ENCODE measurements around the gene TRPM5.

The TRPM5 gene

GRCh38 chr11:2458321-2458720 is 14.0 kb upstream of the TRPM5 start:
- DNase-seq (ENCODE audit: low read depth in 2 of 2): no peak

- DNase-seq (ENCODE audit: low read depth in 2 of 2): no peak
These were observed 9.1 kb upstream of the TRPM5 start for GRCh38 chr11:2453436-2453835.

GRCh38 chr11:2452321-2453012 is 8.2 kb upstream of the TRPM5 start:
- DNase-seq (ENCODE audit: low read depth in 2 of 2): no peak

DNA sequence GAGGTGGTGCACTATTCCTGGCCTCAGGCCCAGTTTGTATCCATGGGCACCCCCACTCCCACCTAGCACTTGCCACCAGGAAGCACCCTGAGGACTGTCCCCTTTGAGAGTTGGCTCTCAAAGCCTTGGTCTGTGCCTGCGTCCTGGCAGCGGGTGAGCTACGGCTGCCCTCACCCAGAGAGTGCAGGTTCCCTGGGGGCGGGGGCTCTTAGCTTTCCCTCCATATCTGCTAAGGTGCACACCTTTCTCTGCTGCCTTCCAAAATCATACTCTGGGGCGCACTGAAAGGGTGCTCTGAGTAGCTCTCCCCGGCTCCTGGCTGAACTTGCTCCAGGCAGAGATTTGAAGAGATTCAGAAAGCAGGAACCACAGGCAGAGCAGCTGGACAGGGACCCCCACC is 7.6 kb upstream of the TRPM5 start:
- DNase-seq (ENCODE audit: low read depth in 2 of 2): no peak

- DNase-seq (ENCODE audit: low read depth in 2 of 2): no peak
These were observed 7.0 kb upstream of the TRPM5 start for GRCh38 chr11:2451336-2451735.

DNA sequence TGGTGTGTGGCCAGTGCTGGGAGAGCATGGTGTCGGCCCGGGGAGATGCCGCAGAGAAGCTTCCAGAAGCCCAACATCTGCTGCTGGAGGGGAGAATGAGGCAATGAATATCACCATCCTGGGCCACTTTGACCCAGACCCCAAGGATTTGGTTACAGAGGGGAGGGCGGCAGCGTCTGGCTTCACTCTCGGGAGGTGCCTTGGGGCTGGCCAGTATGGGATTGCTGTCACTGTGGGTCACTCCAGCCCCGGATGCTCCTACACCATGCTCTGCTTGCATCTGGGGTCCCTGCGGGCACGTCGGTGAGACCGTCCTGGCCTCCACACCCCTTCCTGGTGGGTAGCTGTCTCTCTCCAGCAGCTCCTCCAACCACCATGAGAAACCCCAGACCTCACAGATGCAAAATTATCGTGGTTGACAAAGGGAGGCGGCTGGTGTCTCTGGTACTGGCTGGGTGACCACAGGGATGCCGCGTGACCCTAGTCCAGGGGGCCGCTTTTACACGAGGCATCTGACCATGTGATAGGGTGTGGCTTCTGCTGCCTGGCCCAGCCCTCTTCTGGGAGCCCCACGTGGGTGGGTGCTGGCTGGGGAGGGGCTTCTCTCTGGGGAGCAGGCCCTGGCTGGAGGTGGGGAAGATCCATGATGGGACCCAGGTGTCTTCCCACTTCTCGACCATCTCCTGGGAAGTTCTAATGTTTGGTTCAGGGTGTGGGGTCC is 6.2 kb upstream of the TRPM5 start:
- DNase-seq (ENCODE audit: low read depth in 2 of 2): no peak

DNA sequence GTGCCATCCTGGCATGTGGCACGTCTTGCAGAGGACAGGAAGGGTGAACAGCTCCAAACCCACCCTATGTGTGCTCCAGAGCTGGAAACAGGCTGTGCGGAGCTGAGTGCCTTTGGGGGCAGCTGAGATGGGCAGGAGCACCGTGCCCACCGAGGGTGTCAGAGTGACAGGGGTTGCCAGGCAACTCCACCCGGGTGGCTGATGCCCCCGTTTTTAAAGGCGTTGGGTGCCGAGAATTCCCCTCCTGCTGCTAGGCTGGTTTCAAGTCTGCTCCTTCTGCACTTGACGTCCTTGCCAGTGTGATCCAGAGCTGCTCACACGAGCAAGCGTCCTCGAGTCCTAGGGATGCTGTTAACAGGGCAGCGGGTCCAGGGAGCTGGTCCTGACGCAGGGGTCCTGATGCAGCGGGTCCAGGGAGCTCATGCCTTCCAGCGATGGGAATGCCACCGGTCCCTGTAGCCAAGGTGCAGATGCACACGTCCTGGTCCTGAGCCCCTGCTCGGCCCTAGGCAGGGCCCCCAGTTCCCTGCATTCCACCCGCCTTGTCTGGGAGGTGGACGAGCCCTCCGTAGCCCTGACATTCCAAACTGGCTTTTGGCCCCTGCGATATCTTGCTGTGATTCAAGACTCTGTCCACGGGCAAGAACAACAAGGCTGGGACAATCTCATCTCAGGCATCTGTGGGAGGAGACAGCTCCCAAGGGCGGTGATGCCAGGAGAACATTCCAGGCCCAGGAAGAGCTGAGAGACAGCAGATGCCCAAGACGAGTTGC is 5.4 kb upstream of the TRPM5 start:
- DNase-seq (ENCODE audit: low read depth in 2 of 2): no peak

GRCh38 chr11:2448661-2449547 is 4.6 kb upstream of the TRPM5 start:
- no peak for DNase-seq (ENCODE audit: low read depth in 2 of 2)

GRCh38 chr11:2447951-2448650 is 3.8 kb upstream of the TRPM5 start:
- no peak for DNase-seq (ENCODE audit: low read depth in 2 of 2)

- DNase-seq (ENCODE audit: low read depth in 2 of 2): no peak
These were observed 3.1 kb upstream of the TRPM5 start for GRCh38 chr11:2447253-2447950.

GRCh38 chr11:2446590-2447252 is 2.4 kb upstream of the TRPM5 start:
- DNase-seq (ENCODE audit: low read depth in 2 of 2): no peak

DNA sequence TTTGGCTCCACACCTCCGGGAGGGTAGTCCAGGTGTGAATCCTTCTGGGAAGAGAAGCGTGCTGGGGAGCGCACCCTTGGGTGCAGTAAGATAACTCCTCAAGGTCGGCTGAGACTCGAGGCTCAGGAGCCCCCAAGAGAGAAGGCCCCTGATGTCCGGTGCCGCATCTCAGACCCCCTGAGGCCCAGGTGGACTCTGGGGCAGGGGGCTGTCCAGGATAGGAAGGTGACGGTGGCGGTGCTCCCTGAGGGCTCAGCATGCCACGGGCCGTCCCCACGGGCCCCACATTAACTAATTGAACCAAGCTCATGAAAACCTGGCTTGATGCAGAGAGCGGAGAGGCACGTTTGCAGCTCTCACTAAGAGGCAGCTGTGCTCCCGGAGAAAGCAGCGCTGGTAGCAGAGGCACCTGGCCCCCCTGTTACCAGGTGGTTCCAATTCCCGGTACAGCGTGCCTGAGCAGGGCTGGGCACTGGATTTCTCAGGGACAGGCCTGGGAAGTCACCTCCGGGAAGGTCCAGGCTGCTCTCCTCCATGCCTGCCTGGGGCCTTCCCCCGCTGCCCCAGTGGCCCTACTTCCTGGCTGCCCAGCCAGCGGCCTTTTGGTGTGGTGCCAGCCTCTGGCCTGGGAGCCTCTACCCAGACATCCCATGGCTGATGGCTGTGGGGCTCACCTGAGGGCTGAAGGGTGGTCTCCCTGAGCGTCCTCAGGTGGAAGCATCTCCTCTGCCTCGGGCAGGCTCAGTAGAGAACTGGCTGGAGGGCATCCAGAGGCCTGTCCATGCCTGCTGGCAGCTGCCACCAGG is 1.6 kb upstream of the TRPM5 start:
- no peak for DNase-seq (ENCODE audit: low read depth in 2 of 2)

DNA sequence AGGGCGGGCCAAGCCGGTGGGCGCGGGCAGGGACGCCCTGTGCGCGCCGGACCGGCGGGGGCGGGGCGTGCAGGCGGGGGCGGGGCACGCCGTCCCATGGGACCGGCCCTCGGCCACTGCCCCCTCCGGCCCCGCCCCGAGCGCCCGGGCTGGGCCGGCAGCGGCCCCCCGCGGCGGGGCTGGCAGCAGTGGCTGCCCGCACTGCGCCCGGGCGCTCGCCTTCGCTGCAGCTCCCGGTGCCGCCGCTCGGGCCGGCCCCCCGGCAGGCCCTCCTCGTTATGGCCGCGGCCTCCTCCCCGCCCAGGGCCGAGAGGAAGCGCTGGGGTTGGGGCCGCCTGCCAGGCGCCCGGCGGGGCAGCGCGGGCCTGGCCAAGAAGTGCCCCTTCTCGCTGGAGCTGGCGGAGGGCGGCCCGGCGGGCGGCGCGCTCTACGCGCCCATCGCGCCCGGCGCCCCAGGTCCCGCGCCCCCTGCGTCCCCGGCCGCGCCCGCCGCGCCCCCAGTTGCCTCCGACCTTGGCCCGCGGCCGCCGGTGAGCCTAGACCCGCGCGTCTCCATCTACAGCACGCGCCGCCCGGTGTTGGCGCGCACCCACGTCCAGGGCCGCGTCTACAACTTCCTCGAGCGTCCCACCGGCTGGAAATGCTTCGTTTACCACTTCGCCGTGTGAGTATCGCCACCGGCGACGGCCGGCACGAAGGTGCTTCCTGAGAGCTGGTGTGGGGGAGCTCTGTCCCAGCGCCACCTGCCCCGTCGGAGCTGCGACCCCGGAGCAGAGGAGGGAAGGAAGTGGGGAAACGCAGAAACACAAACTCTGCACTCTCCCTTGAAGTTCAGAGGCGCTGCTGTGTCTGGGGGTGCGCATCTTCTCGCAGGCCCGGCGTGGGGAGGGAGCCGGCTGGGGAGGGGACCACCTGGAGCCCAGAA is 769 bp upstream of the TRPM5 start, which contains the start of gene KCNQ1:
Gene KCNQ1 (plus strand): TSS at position 188 of the 925 bp plus-strand sequence. CDS start 91 bp downstream, at position 279.
- DNase-seq (ENCODE audit: low read depth in 2 of 2): no peak

DNA sequence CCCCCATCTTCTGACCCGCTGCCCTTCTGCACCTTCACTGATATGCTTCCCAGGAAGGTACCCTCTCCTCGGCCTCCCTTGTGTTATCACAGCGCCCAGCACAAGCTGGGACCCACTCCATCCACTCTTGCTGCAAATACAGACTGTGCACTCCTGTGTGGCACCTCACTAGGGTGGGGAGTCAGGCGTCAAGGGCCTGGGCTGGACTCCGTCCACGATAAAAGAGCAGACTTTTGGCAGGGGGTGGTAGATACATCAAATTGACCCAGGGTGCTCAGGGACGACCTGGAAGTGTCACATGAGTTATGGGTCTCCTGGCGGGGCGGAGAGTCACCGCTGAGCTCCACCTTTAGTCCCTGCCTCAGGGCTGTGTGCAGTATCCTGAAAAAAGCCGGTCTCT is 908 bp downstream of the TRPM5 start:
- DNase-seq (ENCODE audit: low read depth in 2 of 2): no peak

DNA sequence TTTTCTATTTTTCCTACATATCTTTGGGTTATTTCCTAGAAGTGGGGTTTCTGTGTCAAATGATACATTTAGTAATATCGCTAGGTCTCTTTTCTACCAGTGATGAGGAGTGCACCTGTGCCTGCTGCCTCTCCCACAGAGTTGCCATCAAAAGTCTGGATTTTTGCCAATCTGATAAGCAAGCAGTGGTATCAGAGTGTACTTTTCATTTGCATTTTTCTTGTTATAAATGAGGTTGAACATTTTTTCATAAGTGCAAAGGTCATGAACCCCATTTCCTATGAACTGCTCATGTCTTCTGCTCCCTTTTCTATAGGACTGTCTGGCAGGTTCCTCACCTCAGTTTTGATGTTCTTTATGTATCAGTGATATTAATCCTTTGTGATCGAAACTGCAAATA is 1.7 kb downstream of the TRPM5 start:
- no peak for DNase-seq (ENCODE audit: low read depth in 2 of 2)

DNA sequence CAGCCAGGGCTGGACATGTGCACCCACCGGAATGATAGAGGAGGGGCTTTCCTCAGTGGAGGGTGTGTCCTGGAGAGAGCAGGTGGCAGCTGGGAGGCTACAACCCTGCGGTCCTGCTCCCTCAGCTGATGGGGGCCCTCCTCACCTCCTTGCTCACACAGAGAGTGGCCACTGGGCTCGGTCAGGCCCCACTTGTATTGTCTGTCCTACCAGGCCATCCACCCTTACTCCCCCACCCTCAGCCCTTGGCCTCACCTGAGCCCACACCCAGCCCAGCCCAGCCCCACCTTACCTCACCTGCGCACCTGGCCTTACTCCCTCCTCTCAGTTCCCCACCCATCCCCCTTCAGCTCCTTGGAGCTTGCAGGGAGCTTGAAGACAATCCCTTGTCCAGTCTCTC is 3.1 kb downstream of the TRPM5 start:
- DNase-seq (ENCODE audit: low read depth in 2 of 2): no peak

- DNase-seq (ENCODE audit: low read depth in 2 of 2): no peak
These were observed 3.7 kb downstream of the TRPM5 start for GRCh38 chr11:2440646-2441045.

- no peak for DNase-seq (ENCODE audit: low read depth in 2 of 2)
These were observed 4.5 kb downstream of the TRPM5 start for GRCh38 chr11:2439820-2440219.

Measured in activated CD8-positive, alpha-beta memory T cell treated with anti-CD3 and anti-CD28 coated beads for 4 hours (primary cell).